Measurements from ENCODE around the gene ASB8. TPM values are rescaled to one million over a fixed set of nuclear protein-coding genes. Genes with fewer than 3 reads are reported as not detected.

The ASB8 gene
- total and polyA plus RNA-seq, 2 experiments from 2014 or later = 23.3 to 27.3 TPM

DNA sequence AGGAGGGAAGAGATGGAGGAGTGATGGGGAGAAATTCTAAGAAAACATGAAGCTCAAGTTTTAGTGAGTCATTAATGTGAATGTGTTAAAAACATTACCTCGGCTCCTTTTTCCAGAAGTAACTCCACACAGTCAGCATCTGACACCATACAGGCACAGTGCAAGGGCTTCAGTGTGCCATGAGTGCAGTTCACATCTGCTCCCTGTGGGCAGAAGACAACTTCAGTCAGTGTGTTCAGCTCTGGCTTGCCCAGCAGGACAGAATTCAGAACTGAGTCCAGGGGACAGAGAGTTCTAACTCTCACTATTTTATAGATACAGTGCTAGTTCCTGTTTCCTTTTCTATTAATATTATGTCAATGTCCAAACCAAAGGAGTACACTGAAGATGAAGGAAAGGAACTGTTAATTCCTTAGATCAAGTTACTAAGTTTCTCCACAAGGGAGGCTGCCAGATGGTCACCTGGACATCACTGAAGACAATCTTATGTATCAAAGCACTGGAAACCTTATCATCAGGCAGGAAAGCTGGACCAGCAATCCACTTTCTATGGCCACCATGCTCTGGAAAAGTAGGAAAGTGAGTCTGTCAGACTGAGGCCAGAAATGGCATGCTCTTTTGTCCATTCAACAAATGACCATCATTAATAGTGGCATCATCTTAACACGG, 6.1 kb downstream of the ASB8 start:
- Histone ChIP-seq H3K79me2 (ENCODE audit: insufficient read depth) (peaks cover 26% of the 10 kb centered on the region), H2AFZ (no peak overlapping the region), H3K27me3 (replicated peaks; ENCODE audit: insufficient read depth) (no peaks in the 10 kb centered on the region), H3K9me3 (ENCODE audit: low read depth) (no peaks in the 10 kb centered on the region), H4K20me1 (ENCODE audit: insufficient read depth) (no peaks in the 10 kb centered on the region), H3K9me2 (ENCODE audit: insufficient read depth) (no peaks in the 10 kb centered on the region), H3K27ac (no peak overlapping the region), H3K36me3 (ENCODE audit: low read depth) (peaks cover 27% of the 10 kb centered on the region; the same call in 1 of the 2 replicates), H3K9ac (no peak overlapping the region), H3K4me3 (no peak overlapping the region), H3F3A (ENCODE audit: insufficient read depth) (no peaks in the 10 kb centered on the region), H3K4me2 (ENCODE audit: unreplicated experiment) (no peak overlapping the region), H3K4me1 (ENCODE audit: insufficient read depth) (no peaks in the 10 kb centered on the region)
- WGBS, 2 experiments (ENCODE audit: low coverage in 1 of 2, low lambda C conversion rate in 2 of 2, missing lambda C conversion rate in 2 of 2) = 42 to 47% methylated on average over 2 of the region's 2 CpGs
- in situ Hi-C loops (cut with MboI) = no loop called here
- no peak for TF ChIP-seq EZH2phosphoT487 (IDR thresholded peaks at IDR 0.05; ENCODE audit: insufficient read depth, low read depth)
- TF ChIP-seq EZH2 (IDR thresholded peaks at IDR 0.05; ENCODE audit: insufficient read depth, poor library complexity, severe bottlenecking) = no peak
- no peak for DNase-seq

DNA sequence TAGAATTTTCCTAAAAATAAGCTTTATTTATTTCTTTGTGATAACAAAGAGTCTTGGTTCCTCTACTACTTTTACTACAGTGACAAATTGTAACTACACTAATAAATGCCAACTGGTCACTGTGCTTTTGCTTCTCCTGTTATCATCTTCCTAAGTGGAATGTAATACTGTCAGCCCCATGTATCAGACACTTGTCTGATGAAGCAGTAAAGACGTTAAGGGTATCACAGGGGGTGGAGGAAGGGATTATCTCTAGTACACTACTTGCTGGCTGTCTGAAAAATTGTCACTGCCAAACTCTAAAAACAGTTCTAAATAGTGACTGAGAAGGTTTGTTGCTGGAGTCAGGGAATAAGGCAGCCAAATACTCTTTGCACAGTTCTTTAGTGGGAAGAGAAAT, 11.3 kb downstream of the ASB8 start:
- in situ Hi-C loops (cut with MboI) = no loop called here
- DNase-seq = no peak
- peaks cover 32% of the 10 kb centered on the region; the same call in 1 of the 2 replicates for H3K36me3 ChIP-seq (ENCODE audit: low read depth)
- H4K20me1 ChIP-seq (ENCODE audit: insufficient read depth) = no peaks in the 10 kb centered on the region
- no peak overlapping the region for H3K9ac ChIP-seq
- H3K27ac ChIP-seq = no peak overlapping the region
- no peaks in the 10 kb centered on the region for H3F3A ChIP-seq (ENCODE audit: insufficient read depth)
- no peak overlapping the region for H2AFZ ChIP-seq
- H3K27me3 ChIP-seq (replicated peaks; ENCODE audit: insufficient read depth) = no peaks in the 10 kb centered on the region
- H3K9me2 ChIP-seq (ENCODE audit: insufficient read depth) = no peaks in the 10 kb centered on the region
- H3K79me2 ChIP-seq (ENCODE audit: insufficient read depth) = no peaks in the 10 kb centered on the region
- H3K4me2 ChIP-seq (ENCODE audit: unreplicated experiment) = no peak overlapping the region
- WGBS, 2 experiments (ENCODE audit: low coverage in 1 of 2, low lambda C conversion rate in 2 of 2, missing lambda C conversion rate in 2 of 2) = 13 to 14% methylated on average over 1 of the region's 1 CpG
- H3K9me3 ChIP-seq (ENCODE audit: low read depth) = no peaks in the 10 kb centered on the region
- H3K4me1 ChIP-seq (ENCODE audit: insufficient read depth) = no peaks in the 10 kb centered on the region
- no peak for TF ChIP-seq EZH2 (IDR thresholded peaks at IDR 0.05; ENCODE audit: insufficient read depth, poor library complexity, severe bottlenecking)
- no peak for TF ChIP-seq EZH2phosphoT487 (IDR thresholded peaks at IDR 0.05; ENCODE audit: insufficient read depth, low read depth)
- H3K4me3 ChIP-seq = no peak overlapping the region

DNA sequence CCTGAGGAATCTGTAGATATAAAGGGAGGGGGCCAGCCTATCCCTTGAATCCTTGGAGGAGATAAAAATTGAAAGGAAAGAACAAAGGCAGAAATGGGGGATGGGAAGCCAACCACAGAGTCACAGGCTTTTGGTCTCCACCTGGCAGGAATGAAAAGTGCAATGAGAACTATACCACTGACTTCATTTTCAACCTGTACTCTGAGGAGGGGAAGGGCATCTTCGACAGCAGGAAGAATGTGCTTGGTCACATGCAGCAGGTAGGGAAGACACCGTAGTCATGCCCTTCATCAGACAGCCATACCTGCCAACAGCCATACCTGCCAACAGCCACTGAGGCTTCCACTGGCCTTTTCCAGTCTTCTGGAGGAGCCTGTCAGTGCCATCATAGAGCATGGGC, 13.4 kb downstream of the ASB8 start:
- no peaks in the 10 kb centered on the region for H3K27me3 ChIP-seq (replicated peaks; ENCODE audit: insufficient read depth)
- no peaks in the 10 kb centered on the region for H3K9me2 ChIP-seq (ENCODE audit: insufficient read depth)
- peaks cover 18% of the 10 kb centered on the region; the same call in 1 of the 2 replicates for H3K36me3 ChIP-seq (ENCODE audit: low read depth)
- DNase-seq = no peak
- TF ChIP-seq EZH2phosphoT487 (IDR thresholded peaks at IDR 0.05; ENCODE audit: insufficient read depth, low read depth) = no peak
- no peak for TF ChIP-seq EZH2 (IDR thresholded peaks at IDR 0.05; ENCODE audit: insufficient read depth, poor library complexity, severe bottlenecking)
- H3K4me3 ChIP-seq = no peak overlapping the region
- H3K79me2 ChIP-seq (ENCODE audit: insufficient read depth) = no peaks in the 10 kb centered on the region
- 68 to 81% methylated on average over 2 of the region's 2 CpGs for WGBS, 2 experiments (ENCODE audit: low coverage in 1 of 2, low lambda C conversion rate in 2 of 2, missing lambda C conversion rate in 2 of 2)
- H2AFZ ChIP-seq = no peak overlapping the region
- H3K9ac ChIP-seq = no peak overlapping the region
- no peak overlapping the region for H3K4me2 ChIP-seq (ENCODE audit: unreplicated experiment)
- H3K27ac ChIP-seq = no peak overlapping the region
- no peaks in the 10 kb centered on the region for H3K4me1 ChIP-seq (ENCODE audit: insufficient read depth)
- H3F3A ChIP-seq (ENCODE audit: insufficient read depth) = no peaks in the 10 kb centered on the region
- in situ Hi-C loops (cut with MboI) = no loop called here
- H4K20me1 ChIP-seq (ENCODE audit: insufficient read depth) = no peaks in the 10 kb centered on the region
- H3K9me3 ChIP-seq (ENCODE audit: low read depth) = no peaks in the 10 kb centered on the region

DNA sequence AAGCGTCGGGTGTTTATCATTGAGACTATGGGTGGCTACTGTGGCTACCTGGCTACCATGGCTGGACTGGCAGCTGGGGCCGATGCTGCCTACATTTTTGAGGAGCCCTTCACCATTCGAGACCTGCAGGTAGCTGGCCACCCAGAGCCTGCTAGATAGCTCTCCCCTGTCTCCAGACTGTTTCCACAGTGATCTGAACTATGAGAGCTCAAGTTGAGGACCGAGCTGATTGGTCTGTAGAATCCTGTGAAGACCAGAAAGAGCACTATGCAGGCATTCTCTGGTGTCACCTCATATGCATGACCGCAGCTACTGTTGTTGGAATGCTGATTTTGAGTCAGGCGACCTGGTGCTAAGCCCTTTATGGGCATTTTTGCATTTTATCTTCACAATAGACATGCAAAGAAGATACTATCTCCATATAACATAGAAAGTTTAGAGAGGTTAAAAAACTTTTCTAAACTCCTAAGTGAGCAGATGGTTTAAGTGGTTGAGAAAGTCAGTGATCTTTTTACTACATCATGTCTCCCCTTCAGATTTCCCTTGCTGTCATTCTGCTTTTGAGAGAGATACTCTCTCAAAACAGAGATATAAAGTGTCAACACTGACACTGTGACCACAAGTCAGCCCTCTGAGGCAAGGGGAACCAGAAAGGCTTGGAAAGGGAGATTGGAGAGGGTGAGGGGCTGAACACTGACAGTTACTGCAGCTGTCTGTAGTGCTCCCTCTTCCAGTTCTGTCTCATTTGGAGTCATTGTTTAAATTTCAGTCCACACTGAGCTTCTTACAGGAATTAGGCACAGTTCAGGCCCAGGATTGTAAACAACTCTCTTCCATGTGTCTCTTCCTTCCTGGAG, 14.3 kb downstream of the ASB8 start:
- no peak overlapping the region for H3K27ac ChIP-seq
- no peaks in the 10 kb centered on the region for H3K4me1 ChIP-seq (ENCODE audit: insufficient read depth)
- H3K27me3 ChIP-seq (replicated peaks; ENCODE audit: insufficient read depth) = no peaks in the 10 kb centered on the region
- no peaks in the 10 kb centered on the region for H4K20me1 ChIP-seq (ENCODE audit: insufficient read depth)
- TF ChIP-seq EZH2 (IDR thresholded peaks at IDR 0.05; ENCODE audit: insufficient read depth, poor library complexity, severe bottlenecking) (no peak), EZH2phosphoT487 (IDR thresholded peaks at IDR 0.05; ENCODE audit: insufficient read depth, low read depth) (no peak)
- DNase-seq = no peak
- no peak overlapping the region for H3K9ac ChIP-seq
- H3K9me3 ChIP-seq (ENCODE audit: low read depth) = no peaks in the 10 kb centered on the region
- no peak overlapping the region for H3K4me2 ChIP-seq (ENCODE audit: unreplicated experiment)
- no peak overlapping the region for H2AFZ ChIP-seq
- no peak overlapping the region for H3K4me3 ChIP-seq
- H3K9me2 ChIP-seq (ENCODE audit: insufficient read depth) = no peaks in the 10 kb centered on the region
- no peaks in the 10 kb centered on the region for H3F3A ChIP-seq (ENCODE audit: insufficient read depth)
- H3K79me2 ChIP-seq (ENCODE audit: insufficient read depth) = no peaks in the 10 kb centered on the region
- in situ Hi-C loops (cut with MboI) = no loop called here
- 71 to 77% methylated on average over 7 of the region's 7 CpGs for WGBS, 2 experiments (ENCODE audit: low coverage in 1 of 2, low lambda C conversion rate in 2 of 2, missing lambda C conversion rate in 2 of 2)
- peaks cover 15% of the 10 kb centered on the region; the same call in 1 of the 2 replicates for H3K36me3 ChIP-seq (ENCODE audit: low read depth)
